CD4-positive, alpha-beta T cell (primary cell): ENCODE data around the gene MYO1A. TPM values are rescaled to one million over a fixed set of nuclear protein-coding genes. Genes with fewer than 3 reads are reported as not detected.
A peak's percentile ranks its signal among the peaks of the same experiment; 100 is the strongest.

Experiments used
- ATAC-seq: fragments of 200-7000 bp; cut with Tn5 transposase; one replicate; pipeline ENCODE4 v1.10.0; 2022; ENCODE audit warnings: mild to moderate bottlenecking; ENCODE audit not compliant: poor library complexity
- CTCF ChIA-PET: fragments of 350-600 bp; sonication (Branson Sonifier 250); formaldehyde crosslinking; loops from one replicate; lab custom pipeline; 2021; ENCODE audit warnings: antibody characterized with exemption, inconsistent platforms; lab: Charles Lee
- POLR2A ChIA-PET: fragments of 350-600 bp; sonication (Branson Sonifier 250); formaldehyde crosslinking; loops from one replicate; lab custom pipeline; 2021; ENCODE audit warnings: antibody characterized with exemption, inconsistent platforms; lab: Charles Lee
- DNase-seq, 14 experiments: peaks; one replicate each; pipeline ENCODE4 v3.0.0-alpha.2; 2013 to 2020; ENCODE audit warnings: mixed read lengths in 2 of 14
- H3K27ac ChIP-seq, 2 donors: one replicate each; pipeline versions ENCODE4 v1.5.1 to v1.7.0; 2013; ENCODE audit warnings: low read length in 2 of 2, low read depth in 1 of 2, mild to moderate bottlenecking in 1 of 2
- H3K27me3 ChIP-seq, 2 experiments: 1 replicate in 1 of 2; 2 replicates in 1 of 2; pipeline versions ENCODE4 v1.6.1 to v1.7.0; 2013; ENCODE audit warnings: low read length in 2 of 2, control low read depth in 1 of 2, mild to moderate bottlenecking in 1 of 2, moderate library complexity in 1 of 2; ENCODE audit not compliant: insufficient read depth in 2 of 2, control insufficient read depth in 1 of 2
- H3K36me3 ChIP-seq: one replicate; pipeline ENCODE4 v1.6.1; 2013; ENCODE audit warnings: low read length, control low read depth; ENCODE audit not compliant: insufficient read depth
- H3K4me1 ChIP-seq: one replicate; pipeline ENCODE4 v1.6.1; 2013; ENCODE audit warnings: low read length, control low read depth; ENCODE audit not compliant: insufficient read depth
- H3K4me3 ChIP-seq: one replicate; pipeline ENCODE4 v1.5.1; 2013; ENCODE audit warnings: mild to moderate bottlenecking, low read length, moderate library complexity
- H3K9me3 ChIP-seq, 2 experiments: 1 replicate in 1 of 2; 2 replicates in 1 of 2; pipeline versions ENCODE4 v1.6.1 to v1.7.0; 2013; ENCODE audit warnings: low read length in 2 of 2, mild to moderate bottlenecking in 2 of 2, control low read depth in 1 of 2, moderate library complexity in 1 of 2; ENCODE audit not compliant: control insufficient read depth in 1 of 2, insufficient read depth in 1 of 2
- H3K27ac Mint-ChIP-seq: one replicate; pipeline ENCODE4 v1.8.0; 2020; ENCODE audit warnings: mixed read lengths
- H3K27me3 Mint-ChIP-seq: one replicate; pipeline ENCODE4 v1.8.0; 2021; ENCODE audit warnings: mixed read lengths
- H3K36me3 Mint-ChIP-seq: one replicate; pipeline ENCODE4 v1.8.0; 2021; ENCODE audit warnings: low read depth, mixed read lengths
- H3K4me1 Mint-ChIP-seq: one replicate; pipeline ENCODE4 v1.8.0; 2021; ENCODE audit warnings: low read depth, mixed read lengths
- H3K4me3 Mint-ChIP-seq: one replicate; pipeline ENCODE4 v1.8.0; 2020; ENCODE audit warnings: mild to moderate bottlenecking, mixed read lengths
- H3K9me3 Mint-ChIP-seq: one replicate; pipeline ENCODE4 v1.8.0; 2020; ENCODE audit warnings: mixed read lengths
- intact Hi-C, 2 experiments: fragments of 100-400 bp; cut with DNase I in 1 of 2; cut with micrococcal nuclease in 1 of 2; formaldehyde crosslinking; loops; one replicate each; pipeline versions ENCODE4 v1.15.1 to v1.9.0; 2023 to 2025; cut with DNase I, micrococcal nuclease
- total RNA-seq, 174 experiments: library from RNA in 2 of 174; stranded (reverse) in 2 of 174; gene quantifications; one replicate each; pipeline ENCODE4 v1.2.3 and lab custom pipeline; 2021 to 2026
- TF ChIP-seq, protein P1 (sequence below): fragments of 200-600 bp; IDR thresholded peaks from one replicate; pipeline ENCODE4 v1.8.0; 2022; ENCODE audit warnings: antibody characterized with exemption, mild to moderate bottlenecking

Gene MYO1A
- total RNA-seq, 2 experiments from 2014 or later: 1.0 to 1.1 TPM

GRCh38 chr12:57090924-57091637, 41.2 kb upstream of the MYO1A start:
- Histone ChIP-seq H3K9me3 (no peaks in the 10 kb centered on the region), H3K4me1 (peaks cover 74% of the 10 kb centered on the region), H3K27ac (peak overlapping the region in 1 of 2 donors; percentile 17), H3K36me3 (peaks cover 45% of the 10 kb centered on the region), H3K27me3 (no peaks in the 10 kb centered on the region), H3K4me3 (peak overlapping the region; percentile 78)
- DNase-seq (peak in 1 of 14 experiments; percentile 29), ATAC-seq (no peak)
- TF ChIP-seq, protein P1, sequence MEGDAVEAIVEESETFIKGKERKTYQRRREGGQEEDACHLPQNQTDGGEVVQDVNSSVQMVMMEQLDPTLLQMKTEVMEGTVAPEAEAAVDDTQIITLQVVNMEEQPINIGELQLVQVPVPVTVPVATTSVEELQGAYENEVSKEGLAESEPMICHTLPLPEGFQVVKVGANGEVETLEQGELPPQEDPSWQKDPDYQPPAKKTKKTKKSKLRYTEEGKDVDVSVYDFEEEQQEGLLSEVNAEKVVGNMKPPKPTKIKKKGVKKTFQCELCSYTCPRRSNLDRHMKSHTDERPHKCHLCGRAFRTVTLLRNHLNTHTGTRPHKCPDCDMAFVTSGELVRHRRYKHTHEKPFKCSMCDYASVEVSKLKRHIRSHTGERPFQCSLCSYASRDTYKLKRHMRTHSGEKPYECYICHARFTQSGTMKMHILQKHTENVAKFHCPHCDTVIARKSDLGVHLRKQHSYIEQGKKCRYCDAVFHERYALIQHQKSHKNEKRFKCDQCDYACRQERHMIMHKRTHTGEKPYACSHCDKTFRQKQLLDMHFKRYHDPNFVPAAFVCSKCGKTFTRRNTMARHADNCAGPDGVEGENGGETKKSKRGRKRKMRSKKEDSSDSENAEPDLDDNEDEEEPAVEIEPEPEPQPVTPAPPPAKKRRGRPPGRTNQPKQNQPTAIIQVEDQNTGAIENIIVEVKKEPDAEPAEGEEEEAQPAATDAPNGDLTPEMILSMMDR: no peak
- Mint-ChIP-seq H3K9me3 (no peaks in the 10 kb centered on the region), H3K4me1 (peaks cover 69% of the 10 kb centered on the region), H3K27me3 (no peaks in the 10 kb centered on the region), H3K27ac (peak overlapping the region; percentile 98), H3K4me3 (peak overlapping the region; percentile 94), H3K36me3 (peaks cover 77% of the 10 kb centered on the region)
- CTCF ChIA-PET: interaction anchor here (1.5 to 7.6 kb wide), 4 partner anchors 20 to 33 kb away, joined by 4 to 67 read pairs (median 27); partner anchors contain the start of gene STAT6
- intact Hi-C loops: no loop called here
- POLR2A ChIA-PET: interaction anchor here (0.6 to 14.4 kb wide), 7 partner anchors 9 to 338 kb away, joined by 3 to 344 read pairs (median 5); partner anchors contain the start of genes NEMP1 and STAT6

DNA sequence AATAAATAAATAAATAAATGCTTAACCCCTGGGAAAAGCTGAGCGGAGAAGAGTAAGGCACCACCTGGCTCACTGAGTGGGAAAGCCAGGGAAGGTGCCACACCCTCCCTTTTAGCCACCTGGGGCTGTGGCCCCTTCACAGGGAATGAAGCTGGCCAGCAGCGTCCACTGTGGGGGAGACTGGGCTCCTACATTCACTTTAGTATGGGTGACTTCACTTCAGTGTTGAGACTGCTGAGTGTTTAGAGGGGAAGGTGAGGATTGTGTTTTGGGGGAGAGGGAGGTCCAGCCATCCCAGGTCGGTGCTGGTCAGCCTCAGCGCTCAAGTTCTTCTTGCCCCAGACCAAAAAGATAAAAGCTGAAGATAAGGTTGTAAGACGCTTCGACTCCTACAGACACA, 40.6 kb upstream of the MYO1A start:
- Mint-ChIP-seq H3K27me3 (no peaks in the 10 kb centered on the region), H3K9me3 (no peaks in the 10 kb centered on the region), H3K36me3 (peaks cover 71% of the 10 kb centered on the region), H3K27ac (peak overlapping the region; percentile 98), H3K4me1 (peaks cover 75% of the 10 kb centered on the region), H3K4me3 (peak overlapping the region; percentile 94)
- ATAC-seq (no peak), DNase-seq (no peak)
- Histone ChIP-seq H3K4me1 (peaks cover 79% of the 10 kb centered on the region), H3K9me3 (no peaks in the 10 kb centered on the region), H3K27me3 (no peaks in the 10 kb centered on the region), H3K4me3 (peak overlapping the region; percentile 78), H3K27ac (no peak overlapping the region), H3K36me3 (peaks cover 40% of the 10 kb centered on the region)
- CTCF ChIA-PET: interaction anchor here (0.5 to 7.6 kb wide), 4 partner anchors 20 to 160 kb away, joined by 4 to 67 read pairs (median 26); partner anchors contain the start of gene STAT6
- intact Hi-C loops: no loop called here
- TF ChIP-seq, protein P1: no peak
- POLR2A ChIA-PET: interaction anchor here (0.6 to 14.4 kb wide), 4 partner anchors 12 to 337 kb away, joined by 3 to 344 read pairs (median 66); partner anchors contain the start of genes NEMP1 and STAT6

GRCh38 chr12:57089271-57090245, 39.6 kb upstream of the MYO1A start:
- ChIA-PET CTCF (interaction anchor here (0.5 to 7.6 kb wide), 4 partner anchors 19 to 161 kb away, joined by 4 to 67 read pairs (median 26); partner anchors contain the start of gene STAT6), POLR2A (interaction anchor here (0.5 to 14.4 kb wide), 6 partner anchors 9 to 933 kb away, joined by 3 to 344 read pairs (median 12); partner anchors contain the start of genes NEMP1 and STAT6)
- H3K27me3 ChIP-seq: no peaks in the 10 kb centered on the region
- H3K27ac ChIP-seq: peak overlapping the region; percentile 40 to 67
- DNase-seq (peak in 10 of 14 experiments; percentile 30 to 62 (median 46)), ATAC-seq (no peak)
- H3K9me3 ChIP-seq: no peaks in the 10 kb centered on the region
- peak overlapping the region; percentile 78 for H3K4me3 ChIP-seq
- intact Hi-C loops: loop anchor here in 1 of 2 experiments (1.0 to 10.0 kb wide), 2 partner anchors 10 to 455 kb away; partner anchors contain the start of gene BAZ2A
- TF ChIP-seq, protein P1: no peak
- H3K4me3 Mint-ChIP-seq: peak overlapping the region; percentile 94
- H3K9me3 Mint-ChIP-seq: no peaks in the 10 kb centered on the region
- peaks cover 62% of the 10 kb centered on the region for H3K36me3 Mint-ChIP-seq
- H3K27me3 Mint-ChIP-seq: no peaks in the 10 kb centered on the region
- peaks cover 79% of the 10 kb centered on the region for H3K4me1 ChIP-seq
- H3K27ac Mint-ChIP-seq: peak overlapping the region; percentile 98
- H3K4me1 Mint-ChIP-seq: peaks cover 75% of the 10 kb centered on the region
- H3K36me3 ChIP-seq: peaks cover 33% of the 10 kb centered on the region
